Measurements from ENCODE around the gene SLC23A1. TPM values are rescaled to one million over a fixed set of nuclear protein-coding genes. Genes with fewer than 3 reads are reported as not detected.
A peak's percentile ranks its signal among the peaks of the same experiment; 100 is the strongest.
"Not testable (repeated sequence)": the region's sequence is repeated elsewhere in the genome, so short reads cannot be mapped to it uniquely, and the experiment has no call there.

SLC23A1 gene
- 0.28 TPM for polyA plus RNA-seq (ENCODE audit: insufficient read length)

GRCh38 chr5:139383275-139383992, at the start of gene SLC23A1:
SLC23A1 (minus strand) TSS chr5:139383297; CDS start chr5:139383253, 44 bp downstream.
- no peak for DNase-seq (ENCODE audit: low read depth)

- no peak for DNase-seq (ENCODE audit: low read depth)
Measured at GRCh38 chr5:139431706-139432105, 48.6 kb upstream of the SLC23A1 start.

DNA sequence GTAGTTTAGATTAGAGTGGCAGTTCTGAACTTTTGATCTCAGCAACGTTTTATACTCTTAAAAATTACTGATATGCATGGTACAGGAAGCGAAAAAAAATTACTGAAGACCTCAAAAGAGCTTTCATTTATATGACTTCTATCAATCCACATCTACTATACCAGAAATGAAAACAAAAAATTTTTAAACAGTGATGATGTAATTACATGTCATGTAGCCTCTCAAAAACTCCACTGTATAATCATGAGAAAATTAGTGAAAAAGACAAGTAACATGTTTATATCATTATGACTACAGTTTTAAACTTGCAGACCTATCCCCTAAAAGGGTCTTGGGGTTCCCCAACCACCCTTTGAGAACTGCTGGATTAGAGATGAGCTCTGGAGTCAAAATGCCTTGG, 46.9 kb upstream of the SLC23A1 start:
- DNase-seq (ENCODE audit: low read depth): no peak

- no peak for DNase-seq (ENCODE audit: low read depth)
Measured at GRCh38 chr5:139426203-139426885, 43.2 kb upstream of the SLC23A1 start.

- DNase-seq (ENCODE audit: low read depth): no peak
Measured at GRCh38 chr5:139425497-139425896, 42.4 kb upstream of the SLC23A1 start.

GRCh38 chr5:139422307-139422893, 39.3 kb upstream of the SLC23A1 start:
- DNase-seq (ENCODE audit: low read depth): peak; percentile 67

GRCh38 chr5:139419226-139420192, 36.4 kb upstream of the SLC23A1 start:
- no peak for DNase-seq (ENCODE audit: low read depth)

- no peak for DNase-seq (ENCODE audit: low read depth)
Measured at GRCh38 chr5:139418793-139419192, 35.7 kb upstream of the SLC23A1 start.

DNA sequence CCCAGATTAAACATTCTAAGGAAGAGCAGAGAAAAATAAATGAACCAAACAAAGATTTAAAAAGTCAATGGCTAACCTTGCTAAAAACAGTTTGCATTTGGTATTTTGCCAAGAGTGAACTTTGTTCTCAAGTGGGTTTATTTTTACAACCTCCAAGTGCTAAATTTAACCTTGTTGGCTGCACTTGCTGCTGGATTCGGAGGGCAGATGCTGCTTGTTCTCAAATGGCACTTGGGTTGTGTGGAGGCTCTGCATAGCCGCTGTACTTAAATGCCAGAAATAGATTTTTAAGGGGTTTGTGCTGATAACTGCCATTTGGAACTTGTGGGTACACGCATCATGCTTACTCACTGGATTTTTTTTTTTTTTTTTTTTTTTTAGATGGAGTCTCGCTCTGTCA, 34.1 kb upstream of the SLC23A1 start:
- DNase-seq (ENCODE audit: low read depth): no peak

GRCh38 chr5:139416651-139417050, 33.6 kb upstream of the SLC23A1 start:
- no peak for DNase-seq (ENCODE audit: low read depth)

DNA sequence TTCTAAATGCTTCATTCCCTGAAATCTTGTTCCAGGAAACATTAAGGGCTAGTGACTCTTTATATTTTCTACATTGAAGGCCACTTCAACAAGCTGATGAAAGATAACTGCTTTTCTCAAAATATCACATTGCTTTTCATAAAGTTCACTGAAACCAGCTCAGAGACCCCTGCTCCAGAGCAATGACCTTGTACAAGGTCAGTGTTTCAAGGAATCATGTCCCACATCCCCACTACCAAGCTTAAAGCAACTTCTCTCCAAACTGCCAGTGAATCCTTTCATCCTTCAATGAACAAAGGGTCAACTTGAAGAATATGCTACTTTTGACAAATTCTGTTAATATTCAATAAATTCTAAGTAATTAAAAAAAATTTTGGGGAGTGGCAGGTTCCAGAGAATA, 32.8 kb upstream of the SLC23A1 start:
- DNase-seq (ENCODE audit: low read depth): no peak

DNA sequence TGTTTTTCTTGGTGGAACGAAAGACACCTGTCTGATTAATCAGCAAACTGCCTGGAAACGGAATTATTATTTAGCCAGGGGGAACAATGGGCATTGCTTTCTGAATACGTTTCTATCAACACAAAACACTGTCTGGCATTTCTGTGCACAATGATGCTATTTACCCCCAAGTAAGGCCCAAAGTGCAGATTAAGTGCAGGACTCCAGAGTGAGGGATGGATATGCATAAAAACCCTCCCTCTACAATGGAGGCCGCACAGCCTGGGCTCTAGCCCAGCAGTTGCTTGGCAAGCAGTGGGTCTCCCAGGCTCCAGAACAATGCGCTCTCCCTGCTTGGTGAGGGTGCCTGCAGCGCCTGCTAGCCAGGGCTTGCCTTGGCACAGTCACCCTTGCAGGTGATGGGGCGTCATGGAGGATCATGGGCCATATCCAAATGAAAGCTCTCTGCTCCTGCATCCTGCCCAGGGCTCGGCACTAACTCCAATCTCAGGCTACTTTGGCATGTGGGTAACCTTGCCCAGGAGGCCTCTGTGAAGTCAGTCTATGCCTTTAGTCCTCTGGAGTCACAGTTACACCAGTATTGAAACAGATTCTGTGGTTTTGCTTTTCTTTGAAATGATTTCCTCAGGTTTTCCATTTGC, 32.2 kb upstream of the SLC23A1 start:
- DNase-seq (ENCODE audit: low read depth): no peak

- no peak for DNase-seq (ENCODE audit: low read depth)
Measured at GRCh38 chr5:139414581-139415130, 31.6 kb upstream of the SLC23A1 start.

DNA sequence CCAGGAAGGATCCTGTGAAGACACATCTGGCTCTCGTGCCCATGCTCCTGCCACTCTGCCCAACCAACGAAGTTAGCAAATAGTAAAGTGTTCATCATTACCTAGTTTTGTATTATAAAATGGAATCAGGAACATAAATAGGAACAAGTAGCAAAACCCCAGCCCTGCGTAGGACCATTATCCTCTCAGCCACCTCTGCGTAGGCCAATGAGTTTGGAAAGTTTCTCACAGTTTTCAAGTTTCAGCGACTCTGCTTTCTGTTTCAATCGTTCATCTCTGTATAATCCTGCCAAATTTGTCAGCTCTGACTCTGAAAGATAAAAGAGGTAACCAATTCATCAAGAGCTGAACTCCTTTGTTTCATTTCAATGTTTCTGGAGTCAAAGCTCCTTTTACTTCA, 30.9 kb upstream of the SLC23A1 start:
- DNase-seq (ENCODE audit: low read depth): no peak

- no peak for DNase-seq (ENCODE audit: low read depth)
Measured at GRCh38 chr5:139413153-139413552, 30.1 kb upstream of the SLC23A1 start.

DNA sequence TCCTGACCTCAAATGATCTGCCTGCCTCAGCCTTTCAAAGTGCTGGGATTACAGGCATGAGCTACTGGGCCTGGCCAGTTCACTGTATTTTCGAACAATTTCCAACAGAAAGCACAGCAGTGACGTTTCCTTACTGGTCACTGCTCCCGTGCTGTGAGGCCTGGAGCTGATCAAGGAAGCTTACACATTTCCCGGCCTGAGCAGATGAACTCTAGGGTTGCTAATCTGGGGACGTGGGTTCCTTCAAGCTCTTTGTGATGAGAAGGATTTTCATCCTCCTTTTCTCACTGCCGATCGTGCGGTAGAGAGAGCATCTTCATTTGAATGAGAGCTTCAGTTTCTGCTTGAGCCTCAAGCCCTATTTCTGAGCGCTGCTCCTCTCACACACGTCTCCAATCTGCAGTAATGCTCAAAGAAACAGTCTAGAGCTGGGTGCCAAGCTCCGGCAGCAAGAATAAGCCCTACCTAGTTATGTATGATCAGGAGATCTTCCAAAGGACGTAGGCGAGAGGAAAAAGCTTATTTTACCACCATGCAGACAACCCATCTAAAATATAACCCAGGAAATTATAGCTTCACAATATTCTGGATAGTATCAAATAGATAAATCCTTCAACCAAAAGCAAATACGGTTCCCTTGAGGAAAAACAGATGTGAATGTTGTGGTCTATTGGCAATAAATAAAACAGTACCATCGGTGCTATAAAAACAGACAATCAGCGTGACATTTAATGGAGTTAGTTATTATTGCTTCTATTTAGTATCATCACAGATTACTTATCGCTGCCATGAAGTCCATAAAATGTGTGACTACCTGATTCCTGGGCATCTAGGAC, 28.1 kb upstream of the SLC23A1 start:
- no peak for DNase-seq (ENCODE audit: low read depth)

DNA sequence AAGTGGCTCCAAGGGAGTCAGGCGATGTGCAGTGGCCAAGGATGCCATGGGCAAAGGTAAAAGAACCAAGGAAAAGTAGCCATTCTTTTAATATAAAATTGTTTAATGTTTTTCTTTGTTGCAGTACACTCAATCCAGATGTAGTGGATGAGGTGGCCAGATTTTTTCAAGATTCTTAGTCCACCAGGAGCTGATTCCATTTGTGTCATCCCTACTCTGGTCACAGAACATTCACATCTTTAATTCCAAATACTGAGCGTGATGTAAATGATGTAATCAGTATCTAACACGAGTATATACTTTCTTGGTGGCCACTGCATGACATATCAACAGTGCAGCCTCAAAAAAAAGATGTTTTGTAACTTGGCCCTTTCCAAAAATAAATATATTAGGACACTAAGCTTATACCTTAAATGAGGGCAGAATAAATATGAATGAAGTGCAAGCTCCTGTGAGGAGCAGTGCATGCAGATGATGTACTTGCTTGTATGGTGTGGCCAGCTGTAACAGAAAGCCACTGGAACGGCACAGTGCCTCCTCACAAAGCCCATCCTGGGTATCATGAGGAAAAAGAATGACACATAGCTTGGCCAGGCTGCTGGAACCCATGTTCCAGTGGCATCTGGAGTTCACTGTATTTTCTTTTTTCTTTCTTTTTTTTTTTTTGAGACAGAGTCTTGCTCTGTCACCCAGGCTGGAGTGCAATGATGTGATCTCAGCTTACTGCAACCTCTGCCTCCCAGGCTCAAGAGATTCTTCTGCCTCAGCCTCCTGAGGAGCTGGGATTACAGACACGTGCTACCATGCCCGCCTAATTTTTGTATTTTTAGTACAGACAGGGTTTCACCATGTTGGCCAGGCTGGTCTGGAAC, 27.3 kb upstream of the SLC23A1 start:
- no peak for DNase-seq (ENCODE audit: low read depth)

- DNase-seq (ENCODE audit: low read depth): not testable (repeated sequence)
Measured at GRCh38 chr5:139409116-139409515, 26.0 kb upstream of the SLC23A1 start.

GRCh38 chr5:139408191-139408590, 25.1 kb upstream of the SLC23A1 start:
- DNase-seq (ENCODE audit: low read depth): no peak
